Tibial nerve (tissue), 3 donors: ENCODE results near the gene EIF2B2.

ENCODE experiments used
- CTCF ChIP-seq, 5 experiments: fragments of 200-600 bp in 3 of 5; fragments of 450-650 bp in 2 of 5; sonication (generic) in 3 of 5; IDR thresholded peaks; one replicate each; pipeline ENCODE4 v1.5.1; 2016 to 2019; ENCODE audit warnings: antibody characterized with exemption in 5 of 5, mild to moderate bottlenecking in 3 of 5, moderate library complexity in 2 of 5
- POLR2A ChIP-seq, 2 donors: fragments of 450-650 bp; IDR thresholded peaks; one replicate each; pipeline ENCODE4 v1.6.1; 2017; ENCODE audit warnings: antibody characterized with exemption in 2 of 2, mild to moderate bottlenecking in 2 of 2, moderate library complexity in 2 of 2

GRCh38 chr14:75016815-75017214 is 14.1 kb downstream of the EIF2B2 start:
- TF ChIP-seq POLR2A (IDR thresholded peaks at IDR 0.05) (no peak), CTCF (IDR thresholded peaks at IDR 0.05) (no peak)
